ENCODE data around the gene LCOR.

DNA sequence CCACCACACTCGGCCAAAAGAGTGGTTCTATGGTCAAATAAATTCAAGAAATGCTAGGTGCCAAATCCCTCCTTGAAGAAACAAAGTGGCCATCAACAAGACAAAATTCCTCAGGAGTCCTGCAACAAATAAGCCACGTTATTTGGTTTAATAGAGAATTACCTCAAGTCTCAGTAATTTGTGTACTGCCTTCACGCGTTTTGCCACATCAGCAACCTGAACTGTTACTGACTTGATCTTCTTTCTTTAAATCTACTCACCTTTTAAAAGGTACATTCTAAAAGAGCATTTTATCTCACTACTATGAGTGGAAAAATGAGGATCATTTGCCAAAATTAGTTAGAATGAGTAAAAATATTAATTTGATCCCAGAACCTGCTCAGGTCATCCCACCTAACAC lies 34.6 kb upstream of the LCOR start:
- TF ChIP-seq, protein P1, sequence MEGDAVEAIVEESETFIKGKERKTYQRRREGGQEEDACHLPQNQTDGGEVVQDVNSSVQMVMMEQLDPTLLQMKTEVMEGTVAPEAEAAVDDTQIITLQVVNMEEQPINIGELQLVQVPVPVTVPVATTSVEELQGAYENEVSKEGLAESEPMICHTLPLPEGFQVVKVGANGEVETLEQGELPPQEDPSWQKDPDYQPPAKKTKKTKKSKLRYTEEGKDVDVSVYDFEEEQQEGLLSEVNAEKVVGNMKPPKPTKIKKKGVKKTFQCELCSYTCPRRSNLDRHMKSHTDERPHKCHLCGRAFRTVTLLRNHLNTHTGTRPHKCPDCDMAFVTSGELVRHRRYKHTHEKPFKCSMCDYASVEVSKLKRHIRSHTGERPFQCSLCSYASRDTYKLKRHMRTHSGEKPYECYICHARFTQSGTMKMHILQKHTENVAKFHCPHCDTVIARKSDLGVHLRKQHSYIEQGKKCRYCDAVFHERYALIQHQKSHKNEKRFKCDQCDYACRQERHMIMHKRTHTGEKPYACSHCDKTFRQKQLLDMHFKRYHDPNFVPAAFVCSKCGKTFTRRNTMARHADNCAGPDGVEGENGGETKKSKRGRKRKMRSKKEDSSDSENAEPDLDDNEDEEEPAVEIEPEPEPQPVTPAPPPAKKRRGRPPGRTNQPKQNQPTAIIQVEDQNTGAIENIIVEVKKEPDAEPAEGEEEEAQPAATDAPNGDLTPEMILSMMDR (conservative IDR thresholded peaks at IDR 0.05) = no peak
- no peak for TF ChIP-seq ZFX (IDR thresholded peaks at IDR 0.05)
